Measurements from ENCODE around the gene UBASH3B.

DNA sequence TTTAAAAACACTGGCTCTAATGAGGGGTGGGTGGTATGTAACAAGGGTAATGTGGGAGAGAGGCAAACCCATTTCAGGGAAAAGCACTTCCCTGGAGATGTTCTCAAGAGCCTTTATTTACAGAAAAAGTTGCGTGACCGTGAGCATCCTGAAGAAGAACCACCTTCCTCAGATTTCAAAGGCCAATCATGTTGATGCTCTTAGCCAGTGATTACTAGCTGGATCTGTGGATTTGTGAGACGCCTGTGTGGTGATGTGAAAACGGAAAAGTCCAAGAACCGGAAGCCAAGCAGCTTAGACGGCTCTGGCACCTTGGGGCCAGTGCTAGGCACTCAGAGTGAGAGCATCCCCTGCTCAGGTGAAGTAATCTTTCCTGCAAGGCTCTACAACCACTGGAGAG, 12.6 kb upstream of the UBASH3B start:
- TF ChIP-seq, protein P1, sequence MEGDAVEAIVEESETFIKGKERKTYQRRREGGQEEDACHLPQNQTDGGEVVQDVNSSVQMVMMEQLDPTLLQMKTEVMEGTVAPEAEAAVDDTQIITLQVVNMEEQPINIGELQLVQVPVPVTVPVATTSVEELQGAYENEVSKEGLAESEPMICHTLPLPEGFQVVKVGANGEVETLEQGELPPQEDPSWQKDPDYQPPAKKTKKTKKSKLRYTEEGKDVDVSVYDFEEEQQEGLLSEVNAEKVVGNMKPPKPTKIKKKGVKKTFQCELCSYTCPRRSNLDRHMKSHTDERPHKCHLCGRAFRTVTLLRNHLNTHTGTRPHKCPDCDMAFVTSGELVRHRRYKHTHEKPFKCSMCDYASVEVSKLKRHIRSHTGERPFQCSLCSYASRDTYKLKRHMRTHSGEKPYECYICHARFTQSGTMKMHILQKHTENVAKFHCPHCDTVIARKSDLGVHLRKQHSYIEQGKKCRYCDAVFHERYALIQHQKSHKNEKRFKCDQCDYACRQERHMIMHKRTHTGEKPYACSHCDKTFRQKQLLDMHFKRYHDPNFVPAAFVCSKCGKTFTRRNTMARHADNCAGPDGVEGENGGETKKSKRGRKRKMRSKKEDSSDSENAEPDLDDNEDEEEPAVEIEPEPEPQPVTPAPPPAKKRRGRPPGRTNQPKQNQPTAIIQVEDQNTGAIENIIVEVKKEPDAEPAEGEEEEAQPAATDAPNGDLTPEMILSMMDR (IDR thresholded peaks at IDR 0.05; ENCODE audit: low read depth, low read length) = no peak
- TF ChIP-seq EZH2phosphoT487 (IDR thresholded peaks at IDR 0.05; ENCODE audit: low read depth) = no peak
